Measurements from ENCODE around the gene CORO2B.

DNA sequence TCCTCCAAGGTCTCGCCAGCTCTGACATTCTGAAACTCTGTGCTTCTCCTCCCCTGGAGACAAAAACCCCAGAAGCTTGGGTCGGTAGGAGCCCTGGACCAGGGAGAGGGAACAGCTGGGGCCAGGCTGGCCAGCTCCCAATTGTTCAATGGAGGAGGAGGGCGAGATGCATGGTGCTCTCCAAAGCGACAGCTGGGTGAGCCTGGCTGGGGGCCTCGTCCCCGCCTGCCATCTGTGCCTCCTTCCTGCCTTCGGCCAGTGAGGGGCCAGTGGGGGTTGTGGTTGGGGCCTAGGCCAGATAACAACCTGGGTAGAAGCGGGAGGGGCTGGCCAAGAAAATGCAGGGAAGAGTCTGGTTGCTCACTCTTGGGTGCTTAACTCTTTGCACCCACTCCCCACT lies 79.4 kb downstream of the CORO2B start:
- no peak for TF ChIP-seq ZNF462 (CRISPR knock-in tag; IDR thresholded peaks at IDR 0.05)
- no peak for TF ChIP-seq EZH2 (IDR thresholded peaks at IDR 0.05; ENCODE audit: low read depth, unreplicated experiment)
- TF ChIP-seq, protein P1, sequence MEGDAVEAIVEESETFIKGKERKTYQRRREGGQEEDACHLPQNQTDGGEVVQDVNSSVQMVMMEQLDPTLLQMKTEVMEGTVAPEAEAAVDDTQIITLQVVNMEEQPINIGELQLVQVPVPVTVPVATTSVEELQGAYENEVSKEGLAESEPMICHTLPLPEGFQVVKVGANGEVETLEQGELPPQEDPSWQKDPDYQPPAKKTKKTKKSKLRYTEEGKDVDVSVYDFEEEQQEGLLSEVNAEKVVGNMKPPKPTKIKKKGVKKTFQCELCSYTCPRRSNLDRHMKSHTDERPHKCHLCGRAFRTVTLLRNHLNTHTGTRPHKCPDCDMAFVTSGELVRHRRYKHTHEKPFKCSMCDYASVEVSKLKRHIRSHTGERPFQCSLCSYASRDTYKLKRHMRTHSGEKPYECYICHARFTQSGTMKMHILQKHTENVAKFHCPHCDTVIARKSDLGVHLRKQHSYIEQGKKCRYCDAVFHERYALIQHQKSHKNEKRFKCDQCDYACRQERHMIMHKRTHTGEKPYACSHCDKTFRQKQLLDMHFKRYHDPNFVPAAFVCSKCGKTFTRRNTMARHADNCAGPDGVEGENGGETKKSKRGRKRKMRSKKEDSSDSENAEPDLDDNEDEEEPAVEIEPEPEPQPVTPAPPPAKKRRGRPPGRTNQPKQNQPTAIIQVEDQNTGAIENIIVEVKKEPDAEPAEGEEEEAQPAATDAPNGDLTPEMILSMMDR (conservative IDR thresholded peaks at IDR 0.05; ENCODE audit: low read depth in 2 of 2) = no peak
- TF ChIP-seq POLR2AphosphoS5 (IDR thresholded peaks at IDR 0.05; ENCODE audit: low read depth) = no peak
- no peak for TF ChIP-seq CREB1 (CRISPR knock-in tag; IDR thresholded peaks at IDR 0.05; ENCODE audit: low read depth)
- no peak for TF ChIP-seq JUNB (IDR thresholded peaks at IDR 0.05; ENCODE audit: unreplicated experiment)
- no peak for TF ChIP-seq EZH2phosphoT487 (IDR thresholded peaks at IDR 0.05; ENCODE audit: unreplicated experiment)
- TF ChIP-seq ETS1 (IDR thresholded peaks at IDR 0.05) = no peak

Data from GM23338 (cell line).